ENCODE results near the gene TRAF3IP3. TPM values are rescaled to one million over a fixed set of nuclear protein-coding genes. Genes with fewer than 3 reads are reported as not detected.

TRAF3IP3 gene
- total and polyA plus RNA-seq, 2 donors (not counting 3 experiments of a cell fraction or from before 2014, with no cell fraction given): not detected

- TF ChIP-seq MAX (IDR thresholded peaks at IDR 0.05; ENCODE audit: insufficient read depth, insufficient read length): no peak
- TF ChIP-seq, protein P1, sequence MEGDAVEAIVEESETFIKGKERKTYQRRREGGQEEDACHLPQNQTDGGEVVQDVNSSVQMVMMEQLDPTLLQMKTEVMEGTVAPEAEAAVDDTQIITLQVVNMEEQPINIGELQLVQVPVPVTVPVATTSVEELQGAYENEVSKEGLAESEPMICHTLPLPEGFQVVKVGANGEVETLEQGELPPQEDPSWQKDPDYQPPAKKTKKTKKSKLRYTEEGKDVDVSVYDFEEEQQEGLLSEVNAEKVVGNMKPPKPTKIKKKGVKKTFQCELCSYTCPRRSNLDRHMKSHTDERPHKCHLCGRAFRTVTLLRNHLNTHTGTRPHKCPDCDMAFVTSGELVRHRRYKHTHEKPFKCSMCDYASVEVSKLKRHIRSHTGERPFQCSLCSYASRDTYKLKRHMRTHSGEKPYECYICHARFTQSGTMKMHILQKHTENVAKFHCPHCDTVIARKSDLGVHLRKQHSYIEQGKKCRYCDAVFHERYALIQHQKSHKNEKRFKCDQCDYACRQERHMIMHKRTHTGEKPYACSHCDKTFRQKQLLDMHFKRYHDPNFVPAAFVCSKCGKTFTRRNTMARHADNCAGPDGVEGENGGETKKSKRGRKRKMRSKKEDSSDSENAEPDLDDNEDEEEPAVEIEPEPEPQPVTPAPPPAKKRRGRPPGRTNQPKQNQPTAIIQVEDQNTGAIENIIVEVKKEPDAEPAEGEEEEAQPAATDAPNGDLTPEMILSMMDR (IDR thresholded peaks at IDR 0.05; ENCODE audit: extremely low read depth in 1 of 2, insufficient read depth in 1 of 2, low read depth in 1 of 2, low read length in 2 of 2): no peak
- no peak for TF ChIP-seq POLR2A (IDR thresholded peaks at IDR 0.05; ENCODE audit: low read depth, low read length)
- no peak for TF ChIP-seq MYC (IDR thresholded peaks at IDR 0.05; ENCODE audit: low read depth, low read length)
- no peak for TF ChIP-seq POLR2AphosphoS5 (IDR thresholded peaks at IDR 0.05; ENCODE audit: insufficient read depth, low read depth, low read length)
- TF ChIP-seq EZH2 (IDR thresholded peaks at IDR 0.05; ENCODE audit: borderline replicate concordance, low read depth, low read length, severe bottlenecking): no peak
- TF ChIP-seq JUN (IDR thresholded peaks at IDR 0.05; ENCODE audit: borderline replicate concordance, insufficient read depth, insufficient read length, low read depth): no peak
- no TSS peak for BruUV-seq (replicated peaks)
- Histone ChIP-seq H3K9ac (replicated peaks; ENCODE audit: extremely low read depth, insufficient read depth, low read length) (no peak overlapping the region), H3K27me3 (ENCODE audit: control insufficient read depth in 2 of 2, insufficient read depth in 2 of 2, low read length in 2 of 2) (peaks cover 0 to 2% of the 10 kb centered on the region in 2 experiments), H3K36me3 (ENCODE audit: control insufficient read depth in 2 of 2, extremely low read depth in 1 of 2, insufficient read depth in 2 of 2, low read length in 2 of 2) (no peaks in the 10 kb centered on the region), H3K9me1 (replicated peaks; ENCODE audit: control insufficient read depth, extremely low read depth, insufficient read depth, low read length) (no peaks in the 10 kb centered on the region), H2AFZ (ENCODE audit: low read depth, low read length) (no peak overlapping the region), H3K4me1 (ENCODE audit: control insufficient read depth, extremely low read depth, insufficient read depth, low read length) (peaks cover 18% of the 10 kb centered on the region), H3K4me2 (ENCODE audit: insufficient read depth, low read length) (no peak overlapping the region), H3K4me3 (replicated peaks in 1 of 3; ENCODE audit: insufficient read depth in 1 of 3, low read depth in 1 of 3, low read length in 3 of 3) (no peak overlapping the region), H3K9me3 (replicated peaks; ENCODE audit: control insufficient read depth, insufficient read depth, low read length) (no peaks in the 10 kb centered on the region), H3K79me2 (ENCODE audit: control insufficient read depth, insufficient read depth, low read length) (no peaks in the 10 kb centered on the region), H3K27ac (ENCODE audit: insufficient read depth, low read depth, low read length) (no peak overlapping the region), H4K20me1 (replicated peaks; ENCODE audit: control insufficient read depth, extremely low read depth, insufficient read depth, low read length) (no peaks in the 10 kb centered on the region)
- dilution Hi-C loops (cut with MboI; ENCODE audit: extremely low pct_ligation_motif_present, low sequenced_read_pairs) (no loop called here), intact Hi-C loops (cut with micrococcal nuclease) (no loop called here)
- DNase-seq (ENCODE audit: low read depth, low spot score) (no peak), FAIRE-seq (no peak)
- ChIA-PET CTCF (interaction anchor here (1.7 to 4.5 kb wide), 2 partner anchors 19 to 56 kb away, joined by 7 to 33 read pairs; no protein-coding TSS in a partner anchor), POLR2A (no interaction called here)
These were observed 11.2 kb downstream of the TRAF3IP3 start for GRCh38 chr1:209767096-209767495.
